Breast epithelium (tissue), 3 donors: ENCODE results near the gene RASSF6.

Experiments used
- POLR2A ChIP-seq: fragments of 450-650 bp; IDR thresholded peaks from one replicate; pipeline ENCODE4 v1.6.1; 2016; ENCODE audit warnings: antibody characterized with exemption, mild to moderate bottlenecking, moderate library complexity
- TF ChIP-seq, protein P1 (sequence below), 3 donors: fragments of 450-650 bp; IDR thresholded peaks; one replicate each; pipeline ENCODE4 v1.5.1; 2016 to 2017; ENCODE audit warnings: antibody characterized with exemption in 3 of 3, mild to moderate bottlenecking in 3 of 3, moderate library complexity in 3 of 3

GRCh38 chr4:73541251-73541650 is 79.0 kb downstream of the RASSF6 start:
- TF ChIP-seq, protein P1, sequence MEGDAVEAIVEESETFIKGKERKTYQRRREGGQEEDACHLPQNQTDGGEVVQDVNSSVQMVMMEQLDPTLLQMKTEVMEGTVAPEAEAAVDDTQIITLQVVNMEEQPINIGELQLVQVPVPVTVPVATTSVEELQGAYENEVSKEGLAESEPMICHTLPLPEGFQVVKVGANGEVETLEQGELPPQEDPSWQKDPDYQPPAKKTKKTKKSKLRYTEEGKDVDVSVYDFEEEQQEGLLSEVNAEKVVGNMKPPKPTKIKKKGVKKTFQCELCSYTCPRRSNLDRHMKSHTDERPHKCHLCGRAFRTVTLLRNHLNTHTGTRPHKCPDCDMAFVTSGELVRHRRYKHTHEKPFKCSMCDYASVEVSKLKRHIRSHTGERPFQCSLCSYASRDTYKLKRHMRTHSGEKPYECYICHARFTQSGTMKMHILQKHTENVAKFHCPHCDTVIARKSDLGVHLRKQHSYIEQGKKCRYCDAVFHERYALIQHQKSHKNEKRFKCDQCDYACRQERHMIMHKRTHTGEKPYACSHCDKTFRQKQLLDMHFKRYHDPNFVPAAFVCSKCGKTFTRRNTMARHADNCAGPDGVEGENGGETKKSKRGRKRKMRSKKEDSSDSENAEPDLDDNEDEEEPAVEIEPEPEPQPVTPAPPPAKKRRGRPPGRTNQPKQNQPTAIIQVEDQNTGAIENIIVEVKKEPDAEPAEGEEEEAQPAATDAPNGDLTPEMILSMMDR (IDR thresholded peaks at IDR 0.05): no peak
- no peak for TF ChIP-seq POLR2A
